ENCODE measurements around the gene S100A14.

The S100A14 gene

GRCh38 chr1:153570874-153571273 is 45.3 kb downstream of the S100A14 start:
- no peaks in the 10 kb centered on the region for H3K36me3 ChIP-seq (ENCODE audit: control insufficient read depth, insufficient read depth, low read length, severe bottlenecking)
- no peaks in the 10 kb centered on the region for H3K27me3 ChIP-seq (replicated peaks; ENCODE audit: control insufficient read depth, insufficient read depth, low read length)
- no peak overlapping the region for H3K4me3 ChIP-seq (ENCODE audit: low read length)
- H3K4me1 ChIP-seq (ENCODE audit: control insufficient read depth, insufficient read depth, low read length) = peaks cover 42% of the 10 kb centered on the region
- H3K9me3 ChIP-seq (ENCODE audit: control insufficient read depth, low read length) = no peaks in the 10 kb centered on the region
- no peak overlapping the region for H3K9ac ChIP-seq (ENCODE audit: low read length)
- no peak for DNase-seq (ENCODE audit: low read depth)

- H3K9me3 ChIP-seq (ENCODE audit: control insufficient read depth, low read length) = no peaks in the 10 kb centered on the region
- no peaks in the 10 kb centered on the region for H3K36me3 ChIP-seq (ENCODE audit: control insufficient read depth, insufficient read depth, low read length, severe bottlenecking)
- H3K4me3 ChIP-seq (ENCODE audit: low read length) = no peak overlapping the region
- no peaks in the 10 kb centered on the region for H3K27me3 ChIP-seq (replicated peaks; ENCODE audit: control insufficient read depth, insufficient read depth, low read length)
- peaks cover 49% of the 10 kb centered on the region for H3K4me1 ChIP-seq (ENCODE audit: control insufficient read depth, insufficient read depth, low read length)
- no peak overlapping the region for H3K9ac ChIP-seq (ENCODE audit: low read length)
- DNase-seq (ENCODE audit: low read depth) = no peak
Observed at GRCh38 chr1:153569465-153569864, 46.7 kb downstream of the S100A14 start.

- no peaks in the 10 kb centered on the region for H3K36me3 ChIP-seq (ENCODE audit: control insufficient read depth, insufficient read depth, low read length, severe bottlenecking)
- peaks cover 47% of the 10 kb centered on the region for H3K4me1 ChIP-seq (ENCODE audit: control insufficient read depth, insufficient read depth, low read length)
- H3K4me3 ChIP-seq (ENCODE audit: low read length) = peak overlapping the region; percentile 48
Observed at GRCh38 chr1:153568367-153569099, 47.6 kb downstream of the S100A14 start.

GRCh38 chr1:153567621-153568366 is 48.3 kb downstream of the S100A14 start:
- Histone ChIP-seq H3K9me3 (ENCODE audit: control insufficient read depth, low read length) (no peaks in the 10 kb centered on the region), H3K4me3 (ENCODE audit: low read length) (peak overlapping the region; percentile 48), H3K9ac (ENCODE audit: low read length) (peak overlapping the region; percentile 76), H3K36me3 (ENCODE audit: control insufficient read depth, insufficient read depth, low read length, severe bottlenecking) (no peaks in the 10 kb centered on the region), H3K27me3 (replicated peaks; ENCODE audit: control insufficient read depth, insufficient read depth, low read length) (no peaks in the 10 kb centered on the region), H3K4me1 (ENCODE audit: control insufficient read depth, insufficient read depth, low read length) (peaks cover 40% of the 10 kb centered on the region)
- no peak for DNase-seq (ENCODE audit: low read depth)

More at GRCh38 chr1:153568367-153569099, 47.6 kb downstream of the S100A14 start:
- H3K9ac ChIP-seq (ENCODE audit: low read length) = peak overlapping the region; percentile 76
- DNase-seq (ENCODE audit: low read depth) = peak; percentile 97
- no peaks in the 10 kb centered on the region for H3K9me3 ChIP-seq (ENCODE audit: control insufficient read depth, low read length)
- H3K27me3 ChIP-seq (replicated peaks; ENCODE audit: control insufficient read depth, insufficient read depth, low read length) = no peaks in the 10 kb centered on the region

- Histone ChIP-seq H3K4me3 (ENCODE audit: low read length) (peak overlapping the region; percentile 67), H3K9me3 (ENCODE audit: control insufficient read depth, low read length) (no peaks in the 10 kb centered on the region)
Observed at GRCh38 chr1:153566414-153567371, 49.4 kb downstream of the S100A14 start.

GRCh38 chr1:153565529-153566374 is 50.4 kb downstream of the S100A14 start, which contains the start of gene S100A2:
TSS of gene S100A2 (minus strand) at chr1:153565844. CDS start at chr1:153563877, 1,967 bp downstream.
- peak within 1 kb of the TSS; percentile 67 for H3K4me3 ChIP-seq (ENCODE audit: low read length)
- peak within 1 kb of the TSS; percentile 90 for H3K9ac ChIP-seq (ENCODE audit: low read length)
- H3K9me3 ChIP-seq (ENCODE audit: control insufficient read depth, low read length) = no peaks in the 10 kb centered on the region
- peaks cover 34% of the 10 kb centered on the region for H3K4me1 ChIP-seq (ENCODE audit: control insufficient read depth, insufficient read depth, low read length)
- H3K27me3 ChIP-seq (replicated peaks; ENCODE audit: control insufficient read depth, insufficient read depth, low read length) = no peaks in the 10 kb centered on the region
- DNase-seq (ENCODE audit: low read depth) = peak; percentile 94
- no peaks in the 10 kb centered on the region for H3K36me3 ChIP-seq (ENCODE audit: control insufficient read depth, insufficient read depth, low read length, severe bottlenecking)

More at GRCh38 chr1:153566414-153567371, 49.4 kb downstream of the S100A14 start:
- Histone ChIP-seq H3K4me1 (ENCODE audit: control insufficient read depth, insufficient read depth, low read length) (peaks cover 34% of the 10 kb centered on the region), H3K9ac (ENCODE audit: low read length) (peak overlapping the region; percentile 90), H3K36me3 (ENCODE audit: control insufficient read depth, insufficient read depth, low read length, severe bottlenecking) (no peaks in the 10 kb centered on the region), H3K27me3 (replicated peaks; ENCODE audit: control insufficient read depth, insufficient read depth, low read length) (no peaks in the 10 kb centered on the region)
- peak; percentile 99 for DNase-seq (ENCODE audit: low read depth)
